CD1c-positive myeloid dendritic cell (primary cell): ENCODE data around the gene NUAK2.
A peak's percentile ranks its signal among the peaks of the same experiment; 100 is the strongest.

Experiments
- DNase-seq: peaks from one replicate; pipeline ENCODE4 v3.0.0-alpha.2; 2016; ENCODE audit errors: extremely low spot score

Gene NUAK2

DNA sequence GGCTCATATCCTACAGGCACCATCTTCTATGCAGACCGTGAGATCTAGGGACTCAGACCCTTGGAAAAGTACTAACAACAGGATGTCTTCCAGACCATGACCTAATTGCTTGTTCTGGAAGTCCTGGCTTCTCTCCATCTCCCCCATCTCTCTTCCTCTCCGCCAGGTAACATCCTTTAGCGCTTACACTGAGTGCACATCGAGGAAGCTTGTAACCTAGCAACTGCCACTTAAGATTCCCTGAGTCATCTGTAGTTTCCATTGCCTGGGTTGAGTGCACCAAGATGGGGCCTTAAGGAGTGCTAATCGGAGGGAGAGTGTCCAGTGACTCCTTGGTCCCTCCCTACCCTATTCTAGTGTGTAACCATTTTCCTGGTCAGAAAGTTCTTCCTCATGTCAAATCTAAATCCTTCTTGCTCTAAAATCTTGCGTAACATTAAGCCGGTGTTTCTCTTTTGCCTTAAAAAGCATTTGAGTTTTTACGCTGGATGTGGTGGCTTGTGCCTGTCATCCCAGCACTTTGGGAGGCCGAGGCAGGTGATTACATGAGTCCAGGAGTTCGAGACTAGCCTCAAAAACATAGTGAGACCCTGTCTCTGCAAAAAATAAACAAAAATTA, 25.5 kb upstream of the NUAK2 start:
- no peak for DNase-seq

DNA sequence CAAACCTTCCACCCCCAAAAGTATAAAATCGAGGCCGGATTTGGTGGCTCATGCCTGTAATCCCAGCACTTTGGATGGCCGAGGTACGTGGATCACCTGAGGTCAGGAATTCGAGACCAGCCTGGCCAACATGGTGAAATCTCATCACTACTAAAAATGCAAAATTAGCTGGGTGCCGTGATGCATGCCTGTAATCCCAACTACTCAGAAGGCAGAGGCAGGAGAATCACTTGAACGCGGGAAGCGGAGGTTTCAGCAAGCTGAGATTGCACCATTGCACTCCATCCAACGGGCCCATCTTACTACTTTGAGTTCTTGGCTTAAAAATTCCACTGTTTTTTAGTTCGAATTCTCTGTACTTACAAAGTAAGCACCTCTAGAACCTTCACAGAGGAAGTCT, 24.2 kb upstream of the NUAK2 start:
- DNase-seq, result no peak

DNA sequence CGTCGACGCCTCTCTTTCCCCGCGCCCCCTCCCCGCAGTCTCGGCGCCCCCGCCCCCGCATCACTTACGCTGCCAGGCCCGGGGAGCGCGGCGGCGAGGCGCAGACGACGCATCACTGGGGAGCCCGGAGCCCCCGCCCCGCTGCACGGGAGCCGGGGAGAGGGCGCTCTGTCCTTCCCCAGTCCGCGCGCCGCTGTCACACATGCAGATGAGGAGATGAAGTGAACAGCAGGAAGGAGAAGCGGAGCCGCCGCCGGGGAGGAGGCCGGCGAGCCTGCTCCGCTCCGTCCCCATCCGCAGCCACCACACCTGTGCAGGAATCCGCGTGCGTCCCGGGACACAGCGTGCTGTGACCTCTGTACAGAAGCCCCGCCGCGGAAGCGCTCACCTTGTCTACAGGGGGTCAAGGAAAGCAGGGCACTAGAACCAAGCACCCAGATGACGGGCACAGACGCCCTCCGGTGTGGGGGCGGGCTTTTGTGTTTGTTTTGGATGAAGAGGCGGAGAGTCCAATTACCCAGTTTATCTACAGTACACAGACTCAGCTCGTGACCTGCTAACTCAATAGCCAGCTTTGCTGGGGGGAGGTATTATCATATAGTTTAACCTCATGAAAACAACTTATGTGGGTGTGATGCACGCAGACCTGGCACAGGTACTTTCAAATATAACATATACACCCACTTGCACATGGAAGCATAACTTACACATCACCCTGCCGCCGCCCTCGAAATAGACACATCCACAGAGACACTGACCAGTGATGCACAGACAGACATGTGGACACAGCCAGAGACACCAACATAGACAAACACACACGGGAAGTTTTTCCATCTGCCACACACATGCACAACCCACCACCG, 22.8 kb upstream of the NUAK2 start:
- DNase-seq, result peak; percentile 46

DNA sequence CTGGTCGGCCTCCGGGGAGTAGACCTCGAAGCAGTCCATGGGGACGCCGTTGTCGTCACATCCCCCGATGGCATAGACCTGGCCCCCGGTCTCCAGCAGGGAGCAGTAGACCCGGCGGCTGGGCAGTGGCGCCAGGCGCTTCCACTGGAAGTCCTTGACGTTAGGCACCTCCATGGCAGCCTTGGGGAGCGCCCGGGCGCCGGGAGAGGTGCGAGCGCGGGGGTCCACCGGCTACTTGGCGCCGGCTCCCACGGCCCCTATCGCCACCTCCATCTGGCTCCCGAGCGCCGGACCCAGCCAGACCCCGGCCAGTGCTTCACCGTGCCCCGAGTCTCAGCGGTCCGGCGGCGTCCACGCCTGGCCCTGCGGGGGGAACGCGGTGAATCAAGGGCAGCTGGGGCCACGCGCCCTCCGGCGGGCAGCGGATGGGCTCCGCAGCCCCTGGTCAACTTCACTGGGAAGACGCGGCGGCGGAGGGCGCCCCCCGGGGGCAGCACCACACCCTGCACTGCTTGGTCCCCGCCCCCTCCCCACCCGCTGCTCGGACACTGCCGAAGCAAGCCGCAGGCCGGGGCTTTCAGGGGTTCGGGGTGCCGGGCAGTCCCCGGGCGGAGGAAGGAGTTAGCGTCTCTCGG, 22.0 kb upstream of the NUAK2 start:
- DNase-seq, result no peak

DNA sequence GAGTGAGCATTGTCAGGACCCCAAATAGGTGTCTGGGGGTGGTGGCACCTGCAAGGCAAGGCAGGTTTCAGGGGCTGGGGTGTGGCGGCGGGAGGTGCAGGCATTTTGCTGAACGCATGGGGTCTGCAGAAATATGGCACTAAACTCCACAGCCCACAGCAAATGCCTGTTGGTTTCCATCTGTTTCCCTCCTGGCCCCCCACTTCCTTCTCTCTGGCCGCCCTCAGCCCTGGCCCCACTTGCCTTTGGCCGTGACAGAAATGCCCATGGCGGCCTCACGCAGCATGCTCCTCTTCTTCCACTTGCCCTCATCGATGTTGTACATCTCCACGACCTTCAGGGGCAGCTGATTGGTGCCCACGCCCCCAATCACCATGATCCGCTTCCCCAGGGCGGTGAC, 21.4 kb upstream of the NUAK2 start:
- DNase-seq, result no peak

DNA sequence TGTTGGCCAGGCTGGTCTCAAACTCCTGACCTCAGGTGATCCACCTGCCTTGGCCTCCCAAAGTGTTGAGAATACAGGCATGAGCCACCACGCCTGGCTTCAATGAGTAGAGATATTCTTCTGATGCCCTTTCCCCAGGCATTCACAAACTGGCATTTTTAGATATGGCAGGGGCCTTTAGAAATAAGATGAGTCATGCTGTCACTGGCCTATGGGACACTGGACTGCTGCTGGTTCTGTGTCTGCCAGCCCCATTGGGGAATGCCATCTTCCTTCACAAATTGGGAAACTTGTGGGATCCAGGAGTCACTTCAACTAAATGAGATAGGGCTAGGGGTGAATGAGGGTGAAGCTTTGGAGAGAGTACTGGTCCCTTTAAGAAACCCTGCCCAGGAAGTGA, 19.1 kb upstream of the NUAK2 start:
- no peak for DNase-seq

DNA sequence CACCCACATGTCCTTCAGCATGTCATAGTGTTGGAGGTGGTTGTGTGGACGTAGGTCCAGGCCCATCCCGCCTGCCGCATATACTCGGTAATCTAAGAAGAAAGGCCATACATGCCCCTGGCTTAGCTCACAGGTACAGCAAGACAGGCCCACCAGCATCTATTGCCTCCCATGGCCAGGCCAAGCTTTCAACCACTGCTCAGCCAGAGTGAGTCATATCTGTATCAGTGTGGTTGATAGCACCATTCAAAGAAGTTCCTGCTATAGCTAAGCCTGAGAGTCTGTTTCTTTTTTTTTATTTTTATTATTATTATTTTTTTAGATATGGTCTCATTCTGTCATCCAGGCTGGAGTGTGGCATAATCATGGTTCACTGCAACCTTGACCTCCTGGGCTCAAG, 18.2 kb upstream of the NUAK2 start:
- DNase-seq, result peak; percentile 36

DNA sequence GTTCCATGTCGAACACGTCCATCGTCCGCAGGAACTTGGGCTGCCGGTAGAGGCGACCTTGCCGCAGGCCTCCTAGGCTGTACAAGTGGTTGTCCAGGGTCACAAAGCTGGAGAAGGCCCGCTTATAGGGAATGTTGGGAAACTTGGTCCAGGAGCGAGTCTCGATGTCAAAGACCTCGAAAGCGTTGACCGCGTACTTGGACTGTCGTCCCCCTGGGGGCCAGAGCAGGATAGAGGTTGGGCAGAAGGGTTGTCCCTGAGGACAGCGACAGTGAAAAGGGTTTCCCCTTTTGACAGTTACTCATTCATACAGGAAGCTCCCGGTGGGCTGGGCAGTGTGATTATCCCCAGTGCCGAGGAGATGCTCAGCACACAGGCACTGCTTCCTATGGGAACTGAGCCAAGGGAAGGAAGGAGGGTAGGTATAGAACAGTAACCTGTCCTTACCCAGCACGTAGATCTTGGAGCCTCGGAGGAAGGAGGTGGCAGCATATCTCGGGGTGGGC, 17.7 kb upstream of the NUAK2 start:
- no peak for DNase-seq

DNA sequence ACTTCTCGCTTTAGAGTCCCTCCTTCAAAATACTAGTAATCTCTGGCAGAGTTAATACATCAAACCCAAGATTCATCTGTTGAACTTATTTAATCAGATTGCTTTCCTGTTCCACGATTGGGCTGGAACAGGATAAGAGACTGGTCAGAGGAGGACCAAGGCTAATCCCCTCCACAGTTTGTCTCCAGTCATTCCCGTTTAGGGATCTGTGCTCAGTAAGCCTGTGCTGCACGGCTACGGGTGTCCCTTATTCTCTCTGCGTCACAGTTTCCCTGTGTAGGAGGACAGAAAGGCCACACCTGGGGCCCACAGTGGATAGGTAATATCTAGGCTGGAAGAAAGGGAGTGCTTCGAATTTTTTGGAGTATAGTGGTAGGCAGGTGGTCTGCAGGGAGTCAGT, 16.5 kb upstream of the NUAK2 start:
- DNase-seq, result no peak

DNA sequence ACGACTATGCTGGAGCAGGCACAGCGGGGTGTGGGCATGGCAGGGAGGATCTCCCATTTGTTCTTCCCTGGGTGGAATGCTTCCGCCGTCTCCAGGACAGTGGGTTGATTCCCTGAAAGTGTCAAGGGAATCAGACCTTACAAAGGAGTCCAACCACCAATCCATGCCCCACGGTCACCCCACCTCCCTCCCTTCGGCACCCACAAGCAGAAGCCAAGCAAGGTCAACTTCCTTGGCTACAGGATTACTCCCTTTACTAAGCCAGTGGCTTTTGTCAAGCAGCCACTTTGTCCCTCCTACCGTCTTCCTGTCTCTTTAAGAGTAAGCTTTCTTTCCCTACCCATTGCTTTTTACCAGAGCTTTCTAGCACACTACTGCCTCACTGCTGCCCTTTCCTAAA, 15.9 kb upstream of the NUAK2 start:
- DNase-seq, result no peak

DNA sequence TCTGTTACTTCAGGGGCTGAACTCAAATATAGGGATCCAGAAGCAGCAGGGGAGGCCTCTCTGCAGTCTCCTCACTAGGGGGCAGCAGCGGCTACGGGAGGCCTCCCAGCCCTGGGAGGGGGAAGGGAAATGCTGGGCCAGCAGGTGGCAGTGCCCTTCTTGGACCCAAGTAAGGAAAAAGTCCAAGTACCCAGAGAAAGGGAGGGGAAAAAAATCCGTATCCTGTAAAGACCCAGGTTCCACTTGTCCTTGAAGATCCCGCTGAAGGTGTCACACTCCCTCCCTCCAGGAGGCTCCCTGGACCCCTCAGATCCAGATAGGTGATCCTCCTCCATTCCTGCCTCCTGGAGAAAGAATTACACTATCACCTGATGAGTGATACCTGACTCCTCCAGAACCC, 14.1 kb upstream of the NUAK2 start:
- peak; percentile 81 for DNase-seq

DNA sequence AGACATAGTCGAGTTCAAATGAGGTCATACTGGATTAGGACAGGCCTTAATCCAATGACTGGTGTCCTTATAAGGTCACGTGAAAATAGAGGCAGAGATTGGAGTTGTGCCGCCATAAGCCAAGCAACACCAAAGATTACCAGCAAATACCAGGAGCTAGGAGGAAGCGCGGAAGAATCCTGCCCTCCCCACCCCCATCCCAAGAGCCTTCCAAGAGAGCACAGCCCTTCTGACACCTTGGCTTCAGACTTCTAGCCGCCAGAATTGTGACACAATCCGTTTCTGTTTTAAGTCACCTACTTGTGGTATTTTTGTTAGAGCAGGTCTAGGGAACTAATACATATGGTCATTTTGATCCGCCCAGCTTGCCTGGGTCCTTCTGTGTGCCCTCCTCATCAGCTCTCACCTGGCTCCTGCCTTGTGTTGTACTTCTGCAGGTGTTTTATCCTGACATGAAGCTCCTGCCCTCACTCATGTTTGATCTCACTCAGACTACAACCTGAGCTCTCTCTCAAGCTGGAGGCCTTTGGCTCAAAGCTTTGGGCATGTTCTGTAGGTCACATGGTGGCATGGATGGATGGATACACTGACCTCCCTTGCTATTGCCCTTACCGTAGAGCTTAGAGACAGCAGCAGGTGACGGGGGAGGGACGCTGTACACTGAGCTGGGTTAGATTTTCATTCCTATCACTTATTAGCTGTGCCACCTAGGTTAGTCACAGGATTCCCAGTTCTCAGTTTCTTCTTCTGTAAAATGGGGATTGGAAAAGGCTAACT, 10.7 kb upstream of the NUAK2 start:
- DNase-seq, result no peak

DNA sequence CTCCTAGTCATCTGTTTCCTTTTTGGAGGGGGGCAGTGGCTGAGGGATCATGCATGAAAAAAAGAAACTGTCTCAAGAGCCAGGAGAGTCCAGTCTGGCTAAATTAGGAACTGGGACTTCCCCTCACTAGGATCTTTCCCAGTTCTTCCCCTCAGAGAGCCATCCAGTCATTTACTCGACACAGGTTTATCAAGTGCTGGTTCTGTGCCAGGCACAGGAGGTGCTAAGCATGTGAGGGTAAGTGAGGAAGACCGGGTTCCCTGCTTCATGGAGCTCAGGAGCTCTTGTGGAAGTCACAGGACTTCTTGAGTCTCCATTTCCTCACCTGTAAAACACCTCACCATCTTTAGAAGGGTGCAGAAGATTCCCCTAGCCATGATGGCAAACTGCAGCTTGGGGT, 8.6 kb upstream of the NUAK2 start:
- DNase-seq, result no peak

DNA sequence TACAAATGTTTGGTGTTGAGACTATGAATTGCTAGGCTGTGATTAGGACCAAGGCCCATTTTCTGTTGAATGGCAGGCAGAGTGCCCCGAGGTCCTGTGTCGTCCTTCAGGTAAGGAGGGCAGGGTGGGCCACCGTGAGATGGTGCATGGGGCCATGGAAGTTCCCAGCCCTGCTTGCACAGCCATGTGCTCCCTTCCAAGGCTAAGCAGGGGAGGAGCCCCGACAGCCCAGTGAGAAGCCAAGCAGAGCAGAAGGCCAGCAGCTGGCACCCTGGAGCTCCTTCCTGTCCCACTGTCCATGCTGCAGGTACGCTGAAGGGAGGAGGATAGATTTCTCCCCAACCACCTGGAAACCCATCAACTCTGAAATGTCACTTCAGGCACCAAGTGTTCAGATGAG, 8.2 kb upstream of the NUAK2 start:
- no peak for DNase-seq

DNA sequence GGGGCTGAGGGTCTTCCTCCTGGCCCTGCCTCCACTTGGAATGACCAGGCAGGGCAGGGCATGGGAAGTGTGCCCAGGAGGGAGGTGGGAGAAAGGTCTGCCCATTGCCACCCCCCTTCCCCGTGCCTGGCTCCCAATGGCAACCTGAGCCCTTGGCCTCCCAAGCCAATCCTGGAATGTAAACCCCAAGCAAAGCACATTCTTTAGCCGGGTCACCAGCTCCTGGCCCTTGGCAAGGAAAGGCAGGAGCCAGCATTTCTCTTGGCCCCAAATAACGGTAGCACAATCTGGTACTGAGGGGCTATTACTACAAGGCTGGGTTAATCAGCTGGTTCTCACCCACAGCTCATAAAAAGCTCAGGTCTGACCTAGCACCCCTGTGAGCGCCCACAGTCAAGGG, 6.9 kb upstream of the NUAK2 start:
- no peak for DNase-seq

DNA sequence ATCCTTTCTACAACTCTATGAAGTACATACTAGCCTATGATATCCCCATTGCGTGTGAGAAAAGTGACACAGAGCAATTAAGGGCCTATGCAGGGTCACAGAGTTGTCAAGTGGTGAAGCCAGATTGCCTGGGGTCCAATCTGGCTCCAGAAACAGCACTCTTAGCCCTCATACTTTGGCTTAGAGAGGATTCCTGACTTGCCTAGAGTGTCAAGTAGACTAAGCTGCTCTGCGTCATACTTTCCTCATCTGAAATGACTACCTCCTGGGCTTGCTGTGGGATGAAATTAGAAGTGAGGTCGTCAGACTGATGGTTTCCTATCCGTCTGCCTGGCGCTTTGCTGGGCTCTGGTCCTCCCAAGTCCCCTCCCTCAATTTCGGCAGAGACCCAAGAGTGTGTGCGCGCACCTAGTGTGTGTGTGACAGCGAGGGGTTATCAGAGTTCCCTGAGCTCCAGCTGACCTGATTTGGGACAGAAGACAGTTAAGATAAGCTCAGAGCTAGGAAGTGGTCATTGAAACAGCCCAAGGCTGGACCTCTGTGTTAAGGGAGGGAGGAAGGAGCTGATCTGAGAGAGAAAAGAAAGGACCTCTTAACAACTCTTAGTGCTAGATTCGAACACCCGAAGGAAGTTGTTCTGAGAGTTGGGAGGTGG, 5.4 kb upstream of the NUAK2 start:
- DNase-seq, result no peak

DNA sequence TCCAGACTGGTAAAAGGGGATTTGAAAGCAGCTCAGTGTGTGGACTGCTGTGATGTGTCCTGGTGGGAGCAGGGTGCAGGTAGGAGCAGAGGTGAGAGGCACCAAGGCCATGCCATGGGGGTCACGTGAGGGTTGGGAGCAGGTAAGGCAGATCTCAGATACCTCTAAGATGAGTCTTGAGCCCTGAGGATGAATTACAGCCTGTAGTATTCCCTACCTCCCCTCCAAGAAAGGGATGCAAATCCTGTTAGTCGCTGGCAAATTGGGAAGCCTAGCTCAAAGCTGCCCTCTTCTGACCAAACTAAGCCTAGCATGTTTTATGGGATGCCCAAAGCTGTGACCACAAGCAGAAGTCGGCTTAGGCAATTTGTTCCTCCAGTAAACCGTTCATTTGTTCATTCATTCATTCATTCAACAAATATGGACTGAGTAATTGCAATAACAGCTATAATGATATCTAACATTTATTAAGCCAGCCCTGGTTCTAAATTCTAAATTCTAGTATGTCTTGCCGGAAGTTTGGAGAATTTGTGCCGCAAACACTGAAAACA, 3.9 kb upstream of the NUAK2 start:
- peak; percentile 82 for DNase-seq

DNA sequence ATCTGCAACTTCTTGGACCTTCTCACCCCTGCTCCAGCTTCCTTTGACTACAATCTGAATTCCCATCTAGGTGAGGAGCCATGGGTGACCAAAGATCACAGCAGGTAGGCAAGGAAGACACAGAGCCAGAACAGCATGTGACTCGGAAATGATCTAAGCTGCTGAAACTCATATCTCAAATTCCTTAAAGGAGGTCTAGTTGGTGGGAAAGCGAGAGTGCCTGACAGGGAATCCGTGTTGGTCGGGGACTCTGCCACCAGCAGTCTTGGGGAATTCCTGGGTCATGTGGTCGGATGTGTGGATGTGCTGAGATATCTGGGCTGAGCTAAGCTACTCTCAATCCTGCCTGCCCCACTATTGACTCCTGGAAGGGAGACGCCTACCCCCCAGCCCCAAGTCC, 3.2 kb upstream of the NUAK2 start:
- DNase-seq, result no peak

DNA sequence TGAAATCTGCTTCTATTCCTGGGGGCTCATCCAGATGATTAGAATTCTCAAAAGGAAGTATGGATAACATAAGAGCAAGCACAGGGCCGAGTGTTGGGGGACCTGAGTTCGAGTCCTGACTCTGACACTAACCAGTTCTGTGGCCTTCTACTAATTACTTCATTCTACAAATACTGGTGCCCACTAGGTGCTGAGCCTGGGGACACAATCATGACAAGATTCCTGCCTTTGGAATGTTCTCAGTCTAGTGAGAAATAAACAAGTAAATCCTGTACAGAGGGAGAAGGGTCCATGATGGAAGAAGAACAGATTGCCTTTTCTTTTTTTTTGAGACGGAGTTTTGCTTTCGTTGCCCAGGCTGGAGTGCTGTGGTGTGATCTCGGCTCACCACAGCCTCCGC, 2.2 kb upstream of the NUAK2 start:
- no peak for DNase-seq

DNA sequence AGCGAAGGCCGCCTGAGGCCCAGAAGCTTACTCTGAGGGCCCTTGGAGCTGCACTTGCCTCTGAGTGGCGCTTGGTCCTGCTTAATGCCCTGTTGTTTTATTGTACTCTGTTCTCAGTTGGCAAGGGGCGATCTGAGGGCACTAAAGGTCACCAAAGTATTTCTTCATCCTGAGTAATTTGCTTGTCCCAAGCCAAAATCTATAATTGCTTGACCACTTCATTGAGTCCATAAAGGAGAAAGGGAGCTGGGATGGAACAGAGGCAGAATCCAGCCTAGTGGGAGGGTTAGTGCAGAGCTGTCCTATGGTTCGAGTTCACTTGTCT, 376 bp upstream of the NUAK2 start:
- DNase-seq, result no peak
